ENCODE measurements around the gene CRELD2. TPM values are rescaled to one million over a fixed set of nuclear protein-coding genes. Genes with fewer than 3 reads are reported as not detected.

The CRELD2 gene
- polyA plus RNA-seq, 2 of the 4 experiments (the other 2 are of a cell fraction) = 15.1 to 18.7 TPM

GRCh38 chr22:49869845-49870712 lies 48.4 kb upstream of the CRELD2 start:
- 94% methylated on average over 14 of the region's 14 CpGs for WGBS (ENCODE audit: missing lambda C conversion rate)
- no peak for DNase-seq (ENCODE audit: low read depth in 1 of 2, low spot score in 1 of 2)
- H3K4me3 ChIP-seq = no peak overlapping the region
- TF ChIP-seq KDM1A (IDR thresholded peaks at IDR 0.05; ENCODE audit: low read depth) (0 out of 2 replicates have a peak, but pooled peaks have one; percentile 27), JUNB (IDR thresholded peaks at IDR 0.05) (no peak), TFCP2L1 (CRISPR knock-in tag; IDR thresholded peaks at IDR 0.05) (no peak)
- no peak for FAIRE-seq
- H3K4me1 ChIP-seq = no peaks in the 10 kb centered on the region
- POLR2A ChIA-PET = no interaction called here
- CTCF ChIA-PET = no interaction called here
- no peak for ATAC-seq
- H3K27ac ChIP-seq = no peak overlapping the region
- H3K4me2 ChIP-seq = no peak overlapping the region
- H3K9me3 ChIP-seq = peaks cover 32% of the 10 kb centered on the region

GRCh38 chr22:49871482-49871881 lies 47.0 kb upstream of the CRELD2 start:
- POLR2A ChIA-PET = no interaction called here
- CTCF ChIA-PET = no interaction called here

GRCh38 chr22:49872347-49872746 lies 46.1 kb upstream of the CRELD2 start:
- ChIA-PET CTCF (interaction anchor here (1.0 kb wide), 1 partner anchor 59 kb away, joined by 3 read pairs; no protein-coding TSS in a partner anchor), POLR2A (no interaction called here)
- Histone ChIP-seq H3K4me2 (no peak overlapping the region), H3K4me1 (no peaks in the 10 kb centered on the region), H3K9me3 (peaks cover 19% of the 10 kb centered on the region), H3K4me3 (no peak overlapping the region), H3K27ac (no peak overlapping the region)
- DNase-seq (ENCODE audit: low read depth in 1 of 2, low spot score in 1 of 2) = no peak
- WGBS (ENCODE audit: missing lambda C conversion rate) = 94% methylated on average over 7 of the region's 7 CpGs
- ATAC-seq = no peak
- TF ChIP-seq GATA3 (IDR thresholded peaks at IDR 0.05; ENCODE audit: borderline replicate concordance) (no peak), ZNF302 (CRISPR knock-in tag; IDR thresholded peaks at IDR 0.05) (no peak), FOSL2 (IDR thresholded peaks at IDR 0.05) (no peak), FOSL2 (CRISPR knock-in tag; IDR thresholded peaks at IDR 0.05) (no peak), PHF8 (IDR thresholded peaks at IDR 0.05; ENCODE audit: borderline replicate concordance, low read depth) (no peak), SMC3 (IDR thresholded peaks at IDR 0.05) (no peak), HMGXB4 (CRISPR knock-in tag; IDR thresholded peaks at IDR 0.05; ENCODE audit: borderline replicate concordance) (no peak), ZSCAN20 (CRISPR knock-in tag; IDR thresholded peaks at IDR 0.05) (no peak), ESRRA (IDR thresholded peaks at IDR 0.05; ENCODE audit: borderline replicate concordance, low read length) (no peak), KDM1A (IDR thresholded peaks at IDR 0.05; ENCODE audit: low read depth) (no peak), RNF2 (IDR thresholded peaks at IDR 0.05; ENCODE audit: borderline replicate concordance, low read depth) (no peak), RCOR1 (IDR thresholded peaks at IDR 0.05; ENCODE audit: low read depth, low read length) (no peak), EHMT2 (IDR thresholded peaks at IDR 0.05; ENCODE audit: low read depth) (no peak), HOXB5 (CRISPR knock-in tag; IDR thresholded peaks at IDR 0.05) (no peak), ZFP36 (IDR thresholded peaks at IDR 0.05; ENCODE audit: borderline replicate concordance, partially characterized antibody) (no peak), JUNB (IDR thresholded peaks at IDR 0.05) (no peak)
- no peak for FAIRE-seq

More at GRCh38 chr22:49871482-49871881, 47.0 kb upstream of the CRELD2 start:
- no peak overlapping the region for H3K27ac ChIP-seq
- TF ChIP-seq TP53 (CRISPR knock-in tag; IDR thresholded peaks at IDR 0.05) (no peak), HDAC2 (IDR thresholded peaks at IDR 0.05) (no peak), E2F6 (IDR thresholded peaks at IDR 0.05; ENCODE audit: borderline replicate concordance, low read depth) (no peak), RARB (CRISPR knock-in tag; IDR thresholded peaks at IDR 0.05) (no peak), HMGXB4 (CRISPR knock-in tag; IDR thresholded peaks at IDR 0.05; ENCODE audit: borderline replicate concordance) (no peak), POLR2A (IDR thresholded peaks at IDR 0.05; ENCODE audit: low read length) (no peak), JUNB (IDR thresholded peaks at IDR 0.05) (no peak), EHF (CRISPR knock-in tag; IDR thresholded peaks at IDR 0.05) (no peak), ATOH8 (CRISPR knock-in tag; IDR thresholded peaks at IDR 0.05; ENCODE audit: low read depth) (no peak), SMC3 (IDR thresholded peaks at IDR 0.05) (no peak)
- H3K4me3 ChIP-seq = no peak overlapping the region
- H3K4me1 ChIP-seq = no peaks in the 10 kb centered on the region
- WGBS (ENCODE audit: missing lambda C conversion rate) = 99% methylated on average over 4 of the region's 4 CpGs
- H3K9me3 ChIP-seq = peaks cover 22% of the 10 kb centered on the region
- DNase-seq (ENCODE audit: low read depth in 1 of 2, low spot score in 1 of 2) (peak in 1 of 2 experiments; percentile 29), FAIRE-seq (no peak), ATAC-seq (no peak)
- no peak overlapping the region for H3K4me2 ChIP-seq

All from A549 (cell line).